T-helper 1 cell treated with Interleukin-12 subunit alpha and Interleukin-12 subunit beta and Interleukin-4 antibody, amounts not matched to agents 30 μg/mL and 1 μg/mL, for 36 hours (primary cell): ENCODE data around the gene MOB3B.

ENCODE experiments used
- H3K27ac Mint-ChIP-seq: one replicate; pipeline ENCODE4 v1.8.0; 2021; ENCODE audit warnings: mild to moderate bottlenecking, mixed read lengths
- H3K27me3 Mint-ChIP-seq: one replicate; pipeline ENCODE4 v1.8.0; 2021; ENCODE audit warnings: low read depth, mixed read lengths
- H3K36me3 Mint-ChIP-seq: one replicate; pipeline ENCODE4 v1.8.0; 2021; ENCODE audit warnings: low read depth, mixed read lengths
- H3K4me1 Mint-ChIP-seq: one replicate; pipeline ENCODE4 v1.8.0; 2021; ENCODE audit warnings: low read depth, mixed read lengths
- H3K4me3 Mint-ChIP-seq: one replicate; pipeline ENCODE4 v1.8.0; 2021; ENCODE audit warnings: mild to moderate bottlenecking, moderate library complexity, mixed read lengths
- H3K9me3 Mint-ChIP-seq: one replicate; pipeline ENCODE4 v1.8.0; 2021; ENCODE audit warnings: mixed read lengths

The MOB3B gene

DNA sequence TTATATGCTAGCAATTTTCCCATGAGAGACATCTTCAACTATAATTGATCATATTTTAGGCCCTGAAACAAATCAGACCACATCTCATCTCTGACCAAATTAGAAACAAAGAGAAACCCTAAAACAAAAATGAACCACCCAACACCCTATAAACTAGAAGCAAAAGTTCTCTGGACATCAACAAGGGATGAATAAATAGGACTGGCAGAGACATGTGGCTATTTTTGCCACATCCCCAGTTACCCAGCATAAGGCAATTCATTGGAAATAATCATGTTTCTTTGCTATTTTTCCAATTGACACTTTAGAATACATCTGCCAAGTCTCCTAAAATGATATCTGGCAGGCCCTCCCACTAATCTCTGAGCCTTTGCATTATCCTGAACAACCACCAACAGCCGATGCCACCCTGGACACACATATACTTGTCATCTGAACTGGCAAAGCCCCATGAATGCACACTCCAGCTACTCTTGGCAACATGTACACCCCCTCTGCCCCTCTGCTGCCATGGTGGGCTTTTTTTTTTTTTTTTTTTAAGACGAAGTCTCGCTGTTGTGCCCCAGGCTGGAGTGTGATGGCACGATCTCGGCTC, 179.1 kb downstream of the MOB3B start:
- Mint-ChIP-seq H3K4me1 (peaks cover 34% of the 10 kb centered on the region), H3K36me3 (no peaks in the 10 kb centered on the region), H3K4me3 (no peak overlapping the region), H3K27me3 (peaks cover 7% of the 10 kb centered on the region), H3K9me3 (no peaks in the 10 kb centered on the region), H3K27ac (no peak overlapping the region)

DNA sequence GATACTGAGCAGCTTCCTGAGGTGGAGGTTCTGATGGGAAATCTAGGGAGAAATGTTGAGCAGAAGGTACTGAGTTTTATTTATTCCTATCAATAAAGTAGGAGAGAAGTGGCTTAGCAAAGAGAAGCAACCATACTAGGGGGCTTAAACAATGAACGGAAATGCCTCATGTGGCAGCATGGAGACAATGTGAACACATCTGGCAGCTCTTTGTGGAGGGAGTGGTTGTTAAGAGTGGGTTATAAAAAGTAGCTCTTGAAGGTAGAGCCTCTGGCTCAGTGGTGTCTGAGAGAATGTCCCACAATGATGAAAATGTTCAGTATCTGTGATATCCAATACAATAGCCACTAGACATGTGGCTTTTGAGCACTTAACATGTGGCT, 179.9 kb downstream of the MOB3B start:
- Mint-ChIP-seq H3K4me1 (peaks cover 34% of the 10 kb centered on the region), H3K9me3 (no peaks in the 10 kb centered on the region), H3K27me3 (peaks cover 4% of the 10 kb centered on the region), H3K4me3 (no peak overlapping the region), H3K27ac (no peak overlapping the region), H3K36me3 (no peaks in the 10 kb centered on the region)

DNA sequence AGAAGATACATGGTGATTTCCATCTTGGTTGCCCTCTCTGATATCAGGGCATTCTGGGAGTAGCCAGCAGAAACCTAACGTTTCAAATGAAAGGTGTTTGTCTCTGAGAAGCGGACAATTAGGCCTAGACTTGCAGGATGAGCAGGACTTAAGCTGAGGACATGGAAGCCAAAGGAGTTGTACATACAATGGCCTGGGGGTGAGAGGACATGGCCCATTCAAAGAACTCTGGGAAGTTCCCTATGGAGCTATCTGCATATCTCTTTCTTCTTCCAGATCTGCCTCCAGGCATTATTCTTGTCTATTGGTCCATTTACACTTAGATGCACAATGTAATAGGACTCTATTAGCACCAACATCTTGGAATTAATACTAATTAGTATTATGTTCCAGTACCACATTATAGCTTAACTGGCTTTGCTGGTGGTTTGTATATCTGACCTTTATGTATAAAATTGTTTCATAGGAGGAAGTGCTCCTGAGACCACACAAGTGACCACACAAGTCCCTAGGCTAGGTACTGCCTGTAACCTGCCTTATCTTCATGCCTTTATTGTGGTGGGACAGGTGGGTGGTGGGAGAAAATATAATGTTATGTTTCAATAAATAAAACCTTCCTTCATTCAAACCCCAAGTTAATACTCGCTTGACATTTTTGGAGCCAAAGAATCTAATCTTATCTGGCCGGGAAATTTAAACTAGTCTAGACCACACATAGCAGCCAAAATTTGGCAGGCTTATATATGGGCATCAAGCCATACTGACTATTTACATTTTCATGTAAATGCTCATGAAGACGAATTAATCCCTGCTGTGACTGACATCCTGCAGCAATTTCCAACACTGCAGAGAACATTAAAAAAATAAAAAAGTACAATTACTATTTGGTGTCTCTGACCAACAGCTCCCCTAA, 180.6 kb downstream of the MOB3B start:
- no peak overlapping the region for H3K4me3 Mint-ChIP-seq

DNA sequence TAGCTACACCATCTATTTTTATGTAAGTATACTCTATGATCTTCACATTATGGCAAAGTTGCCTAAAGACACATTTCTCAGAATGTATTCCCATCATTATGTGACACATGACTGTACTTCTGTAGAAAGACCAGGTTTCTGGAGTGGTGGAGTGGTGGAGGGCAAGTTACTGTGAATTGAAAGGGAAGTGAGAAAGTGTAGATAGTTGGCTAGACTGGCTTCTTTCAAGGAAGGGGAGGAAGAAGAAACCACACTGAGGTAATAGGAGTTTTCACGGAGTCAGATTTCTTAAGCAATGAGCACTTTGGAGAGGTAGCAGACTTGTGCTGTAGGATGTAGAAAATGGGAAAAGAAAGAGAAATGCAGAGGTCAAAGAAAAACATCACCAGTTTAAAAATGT, 181.7 kb downstream of the MOB3B start:
- H3K4me3 Mint-ChIP-seq: no peak overlapping the region
- no peaks in the 10 kb centered on the region for H3K36me3 Mint-ChIP-seq
- H3K9me3 Mint-ChIP-seq: no peaks in the 10 kb centered on the region
- no peaks in the 10 kb centered on the region for H3K27me3 Mint-ChIP-seq
- H3K27ac Mint-ChIP-seq: no peak overlapping the region
- H3K4me1 Mint-ChIP-seq: peaks cover 21% of the 10 kb centered on the region

More for the DNA sequence above, 180.6 kb downstream of the MOB3B start:
- H3K36me3 Mint-ChIP-seq: no peaks in the 10 kb centered on the region
- H3K27ac Mint-ChIP-seq: no peak overlapping the region
- H3K9me3 Mint-ChIP-seq: no peaks in the 10 kb centered on the region
- H3K27me3 Mint-ChIP-seq: no peaks in the 10 kb centered on the region
- H3K4me1 Mint-ChIP-seq: peaks cover 32% of the 10 kb centered on the region

DNA sequence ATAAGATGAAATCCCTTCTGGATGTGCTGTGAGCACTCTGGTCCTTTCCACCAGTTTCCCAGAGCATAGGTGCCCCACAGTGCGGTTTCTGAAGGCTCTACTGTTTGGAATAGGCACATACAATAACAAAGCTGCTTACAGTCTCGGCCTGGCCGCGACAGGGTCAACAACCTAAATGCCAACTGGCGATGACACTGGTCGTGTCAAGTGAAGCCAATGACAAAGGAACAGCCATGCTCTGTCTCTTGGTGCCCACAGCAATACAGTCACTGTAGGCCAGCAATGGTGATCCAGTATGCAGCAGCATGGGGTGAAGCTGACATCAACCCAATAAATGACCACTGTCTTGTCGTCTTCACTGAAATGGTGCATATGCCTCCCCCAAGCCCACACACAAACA, 184.8 kb downstream of the MOB3B start:
- no peaks in the 10 kb centered on the region for H3K9me3 Mint-ChIP-seq
- H3K27ac Mint-ChIP-seq: no peak overlapping the region

DNA sequence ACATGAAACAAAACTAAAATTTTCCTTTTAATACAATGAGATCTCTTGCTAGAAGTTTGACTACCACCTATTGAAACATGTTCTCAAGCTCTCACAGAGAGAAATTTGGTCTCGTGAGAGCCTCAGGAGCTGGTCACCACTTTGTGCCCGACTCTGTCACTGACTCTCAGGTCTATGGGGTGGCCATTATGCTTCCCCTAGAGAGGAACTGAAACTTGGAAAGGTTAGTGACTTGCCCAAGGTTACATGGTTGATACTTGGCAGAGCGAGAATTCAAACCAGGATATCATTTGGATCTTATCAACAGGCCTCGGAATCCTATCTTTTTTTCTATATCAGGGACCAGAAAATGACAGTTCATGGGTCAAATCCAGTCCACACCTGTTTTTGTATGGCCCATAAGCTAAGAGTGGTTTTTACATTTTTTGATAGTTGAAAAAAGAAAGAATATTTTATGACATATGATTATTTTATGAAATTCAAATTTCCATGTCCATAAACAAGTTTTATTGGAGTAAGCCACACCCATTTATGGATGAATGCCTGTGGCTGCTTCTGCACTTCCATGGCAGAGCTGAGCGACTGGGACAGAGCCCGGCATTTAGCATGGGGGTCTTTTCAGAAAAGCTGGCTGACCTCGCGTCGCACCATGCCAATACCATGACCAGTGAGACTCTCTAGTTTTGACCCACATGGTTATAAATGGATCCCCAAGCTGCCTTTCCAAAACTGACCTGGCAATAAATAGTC, 187.9 kb downstream of the MOB3B start:
- Mint-ChIP-seq H3K36me3 (no peaks in the 10 kb centered on the region), H3K9me3 (no peaks in the 10 kb centered on the region), H3K4me3 (no peak overlapping the region), H3K27ac (no peak overlapping the region), H3K4me1 (peaks cover 2% of the 10 kb centered on the region), H3K27me3 (no peaks in the 10 kb centered on the region)

More for the DNA sequence above, 184.8 kb downstream of the MOB3B start:
- H3K4me3 Mint-ChIP-seq: no peak overlapping the region
- no peaks in the 10 kb centered on the region for H3K27me3 Mint-ChIP-seq
- H3K4me1 Mint-ChIP-seq: peaks cover 6% of the 10 kb centered on the region
- H3K36me3 Mint-ChIP-seq: no peaks in the 10 kb centered on the region

DNA sequence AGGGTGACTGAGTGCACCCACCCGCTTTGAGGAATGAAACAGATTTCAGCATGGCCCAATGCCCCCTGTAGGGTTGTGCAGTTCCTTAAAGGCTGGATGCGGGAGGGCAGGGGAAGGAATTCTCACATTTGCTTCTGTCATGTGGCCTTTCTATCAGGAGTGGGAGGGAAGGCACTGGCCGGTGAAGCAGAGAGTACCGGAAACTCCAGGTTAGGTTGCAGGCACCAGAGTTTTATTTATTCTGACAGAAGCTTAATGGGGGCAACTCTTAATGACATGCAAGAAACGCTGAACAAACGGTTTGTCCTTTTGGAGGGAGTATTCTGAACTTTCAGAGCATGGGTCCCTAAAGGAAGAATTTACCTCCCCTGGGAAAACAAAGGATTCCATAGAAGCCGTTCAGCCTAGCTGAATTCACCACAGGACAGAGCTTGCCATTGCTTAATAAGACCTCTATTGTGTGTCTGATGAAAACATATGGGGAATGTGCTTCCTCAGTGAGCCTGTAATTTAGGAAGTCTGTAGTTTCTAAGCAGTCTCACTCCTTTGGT, 188.6 kb downstream of the MOB3B start:
- no peaks in the 10 kb centered on the region for H3K27me3 Mint-ChIP-seq
- H3K4me1 Mint-ChIP-seq: peaks cover 2% of the 10 kb centered on the region
- no peak overlapping the region for H3K4me3 Mint-ChIP-seq
- H3K9me3 Mint-ChIP-seq: no peaks in the 10 kb centered on the region
- H3K27ac Mint-ChIP-seq: no peak overlapping the region
- H3K36me3 Mint-ChIP-seq: no peaks in the 10 kb centered on the region

DNA sequence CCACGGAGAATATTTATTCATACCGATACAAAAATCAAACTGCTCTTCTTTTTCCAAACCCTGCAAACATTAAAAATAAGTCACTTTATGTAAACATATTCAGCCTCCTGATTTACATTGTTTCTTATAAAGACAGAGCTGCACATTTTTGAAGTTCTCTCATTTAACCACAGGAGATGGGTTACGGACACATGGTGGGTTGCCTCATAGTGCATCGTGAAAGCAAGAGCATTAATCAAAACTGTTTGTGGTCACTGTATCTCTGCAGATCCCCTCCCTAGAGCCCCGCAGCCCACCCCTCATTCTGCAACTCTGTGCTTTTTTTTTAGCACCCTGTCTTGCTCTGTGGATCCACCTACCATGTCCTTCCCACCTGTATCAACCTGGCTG, 189.3 kb downstream of the MOB3B start:
- no peaks in the 10 kb centered on the region for H3K9me3 Mint-ChIP-seq
- no peaks in the 10 kb centered on the region for H3K27me3 Mint-ChIP-seq
- no peaks in the 10 kb centered on the region for H3K36me3 Mint-ChIP-seq
- no peak overlapping the region for H3K27ac Mint-ChIP-seq
- H3K4me1 Mint-ChIP-seq: peaks cover 2% of the 10 kb centered on the region
- H3K4me3 Mint-ChIP-seq: no peak overlapping the region

DNA sequence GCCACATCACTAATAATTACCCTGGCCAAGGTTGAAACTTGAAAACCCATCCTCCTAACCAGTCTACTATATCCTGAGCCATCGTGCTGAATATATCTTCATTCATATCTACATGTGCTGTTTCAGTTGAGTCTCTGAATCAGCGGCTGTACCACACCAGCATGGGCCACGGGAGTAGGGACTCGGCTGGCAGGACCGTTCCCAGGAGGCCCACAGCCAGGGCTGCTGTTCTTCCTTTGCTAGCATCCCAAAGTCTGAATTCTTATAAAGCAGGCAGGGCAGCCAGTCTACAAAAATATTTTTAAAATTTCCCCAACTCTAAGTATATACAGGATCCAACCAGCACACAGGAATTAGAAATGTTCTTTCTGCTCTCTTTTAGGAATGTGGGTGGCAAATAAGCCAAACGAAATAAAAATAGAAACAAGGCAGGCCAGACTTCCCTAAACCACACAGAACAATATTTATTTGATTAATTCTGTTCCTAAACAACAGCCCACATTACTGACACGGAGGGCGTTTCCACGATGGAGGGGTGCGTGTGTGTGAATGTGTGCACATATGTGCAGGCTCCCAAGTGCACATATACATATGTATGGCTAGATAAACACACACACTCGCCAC, 189.8 kb downstream of the MOB3B start:
- H3K9me3 Mint-ChIP-seq: no peaks in the 10 kb centered on the region
- H3K27ac Mint-ChIP-seq: no peak overlapping the region
- H3K4me1 Mint-ChIP-seq: peaks cover 2% of the 10 kb centered on the region
- H3K4me3 Mint-ChIP-seq: no peak overlapping the region
- H3K27me3 Mint-ChIP-seq: no peaks in the 10 kb centered on the region
- H3K36me3 Mint-ChIP-seq: no peaks in the 10 kb centered on the region

DNA sequence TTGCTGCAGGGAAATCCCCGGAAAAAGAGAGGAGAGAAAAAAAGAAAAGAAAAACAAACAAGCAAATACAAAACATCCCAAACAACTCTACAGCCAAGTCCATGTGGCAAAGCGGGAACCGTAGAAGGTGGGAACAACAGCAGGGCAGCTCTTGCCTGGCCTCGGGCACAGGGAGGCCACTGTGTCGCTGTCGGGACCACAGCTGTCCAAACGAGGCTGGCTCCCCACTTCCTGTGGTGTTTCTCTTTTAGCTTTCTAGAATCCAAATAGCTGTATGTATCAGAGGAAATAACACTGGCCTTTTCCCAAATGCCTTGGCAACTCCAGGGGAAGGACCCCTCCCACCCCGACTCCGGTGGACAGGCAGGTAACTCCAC, 191.1 kb downstream of the MOB3B start:
- Mint-ChIP-seq H3K4me3 (no peak overlapping the region), H3K27ac (no peak overlapping the region), H3K27me3 (no peaks in the 10 kb centered on the region), H3K9me3 (no peaks in the 10 kb centered on the region), H3K36me3 (no peaks in the 10 kb centered on the region), H3K4me1 (peaks cover 4% of the 10 kb centered on the region)

DNA sequence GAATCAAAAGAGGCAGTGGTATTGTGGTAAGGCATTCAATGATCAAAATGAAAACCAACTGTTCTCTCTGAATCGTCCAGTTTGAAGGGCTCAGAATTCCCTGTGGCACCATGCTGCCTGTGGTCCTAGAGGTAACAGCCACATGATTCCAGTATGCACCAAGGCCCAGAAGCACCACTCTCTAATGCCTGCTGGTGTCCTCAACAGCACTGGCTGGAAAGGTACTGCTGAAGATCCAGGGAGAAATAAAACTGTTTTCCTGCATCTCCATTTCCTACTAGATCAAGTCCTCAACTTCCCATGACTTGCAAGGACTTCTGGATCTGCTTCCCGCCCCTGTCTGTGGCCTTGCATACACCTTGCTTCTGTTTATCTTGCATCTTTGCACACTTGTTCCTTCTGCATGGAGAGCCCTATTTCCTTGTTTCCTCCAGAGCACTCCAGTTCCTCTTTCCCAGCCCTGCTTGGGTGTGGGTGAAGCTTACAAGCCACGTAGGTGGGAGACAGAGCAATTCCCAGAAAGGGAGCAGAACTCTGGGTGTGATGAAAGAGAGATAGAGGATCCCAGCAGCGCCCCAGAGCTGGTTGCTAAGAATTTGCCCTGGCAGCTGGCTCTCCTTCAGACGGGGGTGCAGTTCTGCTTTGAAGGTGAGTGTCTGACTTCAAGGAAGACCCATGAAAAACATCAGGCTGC, 191.6 kb downstream of the MOB3B start:
- Mint-ChIP-seq H3K9me3 (no peaks in the 10 kb centered on the region), H3K27me3 (no peaks in the 10 kb centered on the region), H3K4me3 (no peak overlapping the region), H3K27ac (no peak overlapping the region), H3K36me3 (no peaks in the 10 kb centered on the region), H3K4me1 (peaks cover 4% of the 10 kb centered on the region)

DNA sequence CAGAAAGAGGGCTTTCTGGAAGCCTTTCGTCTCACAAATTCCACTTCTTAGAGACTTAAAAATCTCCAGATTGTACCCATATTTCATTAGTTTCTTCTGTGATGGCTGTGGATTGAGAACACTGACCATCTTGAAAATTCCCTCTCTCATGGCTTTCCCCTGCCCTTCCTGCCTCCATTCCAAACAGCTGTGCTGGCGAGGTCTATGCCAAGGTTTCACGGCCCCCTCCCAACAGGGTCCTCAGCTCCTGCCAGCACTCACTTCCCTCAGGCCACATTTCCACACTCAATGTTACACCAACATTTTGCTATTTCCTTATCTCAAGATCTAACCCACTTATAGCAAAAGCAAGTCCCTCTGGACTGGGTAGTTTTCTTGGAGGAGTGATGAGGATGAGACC, 192.4 kb downstream of the MOB3B start:
- Mint-ChIP-seq H3K36me3 (no peaks in the 10 kb centered on the region), H3K4me1 (peaks cover 4% of the 10 kb centered on the region), H3K27me3 (no peaks in the 10 kb centered on the region), H3K27ac (no peak overlapping the region), H3K9me3 (no peaks in the 10 kb centered on the region), H3K4me3 (no peak overlapping the region)

DNA sequence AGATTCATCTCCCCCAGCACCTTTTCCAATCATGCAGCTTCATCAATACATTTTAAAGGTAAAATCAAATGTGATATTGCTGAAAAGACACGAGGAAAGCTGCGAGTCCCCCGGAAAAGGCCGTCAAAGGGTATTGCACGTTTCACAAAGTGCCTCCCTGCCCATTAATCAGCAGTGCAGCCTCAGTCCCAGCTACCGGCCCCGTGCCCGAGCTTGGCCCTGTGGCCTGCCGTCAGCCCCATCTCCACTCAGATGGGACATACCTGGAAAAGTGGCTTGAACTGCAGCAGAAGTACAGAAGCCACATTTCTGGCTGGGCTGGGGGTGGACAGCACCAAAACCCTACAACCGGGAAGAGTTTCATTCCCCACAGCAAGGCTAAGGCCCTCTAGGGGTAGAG, 192.8 kb downstream of the MOB3B start:
- Mint-ChIP-seq H3K27me3 (no peaks in the 10 kb centered on the region), H3K4me3 (no peak overlapping the region)

DNA sequence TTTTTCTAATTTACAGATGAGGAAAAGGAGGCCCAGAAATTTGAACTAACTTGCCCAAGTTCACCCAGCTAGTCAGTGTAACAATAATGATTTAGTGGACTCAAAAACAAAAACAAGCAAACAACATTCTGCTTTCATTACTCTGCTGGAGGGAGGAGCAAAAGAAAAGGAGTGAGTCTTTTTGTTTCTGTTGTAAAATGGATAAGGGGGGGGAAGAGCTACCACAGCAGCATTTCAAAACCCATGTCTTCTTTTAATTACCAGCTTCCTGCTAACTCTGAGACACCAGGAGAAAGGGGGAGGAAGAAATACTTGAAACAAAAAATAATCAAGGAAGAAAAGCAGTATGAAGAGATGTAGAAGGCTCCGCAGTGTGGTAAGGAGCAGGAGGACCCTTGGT, 193.5 kb downstream of the MOB3B start:
- Mint-ChIP-seq H3K9me3 (no peaks in the 10 kb centered on the region), H3K36me3 (no peaks in the 10 kb centered on the region), H3K27ac (no peak overlapping the region), H3K4me3 (no peak overlapping the region), H3K4me1 (peaks cover 4% of the 10 kb centered on the region), H3K27me3 (no peaks in the 10 kb centered on the region)

More for the DNA sequence above, 192.8 kb downstream of the MOB3B start:
- H3K36me3 Mint-ChIP-seq: no peaks in the 10 kb centered on the region
- H3K4me1 Mint-ChIP-seq: peaks cover 4% of the 10 kb centered on the region
- no peak overlapping the region for H3K27ac Mint-ChIP-seq
- H3K9me3 Mint-ChIP-seq: no peaks in the 10 kb centered on the region
